Measurements from ENCODE around the gene ITIH5.

The ITIH5 gene

GRCh38 chr10:7520507-7521485 lies 146.0 kb downstream of the ITIH5 start:
- Histone ChIP-seq H4K20me1 (ENCODE audit: insufficient read depth) (no peaks in the 10 kb centered on the region), H3K27ac (no peak overlapping the region), H3K4me3 (IDR thresholded peaks at IDR 0.05; ENCODE audit: insufficient read depth, low read depth, low read length) (no peak overlapping the region), H2AFZ (ENCODE audit: low read depth) (no peak overlapping the region), H3K4me1 (ENCODE audit: low read depth, poor library complexity, severe bottlenecking) (peaks cover 11% of the 10 kb centered on the region), H3K9ac (no peak overlapping the region), H3K79me2 (ENCODE audit: insufficient read depth, low read depth) (no peaks in the 10 kb centered on the region), H3K27me3 (ENCODE audit: insufficient read depth, low read depth) (no peaks in the 10 kb centered on the region), H3K36me3 (ENCODE audit: insufficient read depth) (no peaks in the 10 kb centered on the region), H3K4me2 (no peak overlapping the region)
- TF ChIP-seq CTCF (conservative IDR thresholded peaks at IDR 0.05; ENCODE audit: low read depth, low read length) = no peak

GRCh38 chr10:7519351-7519750 lies 147.4 kb downstream of the ITIH5 start:
- Histone ChIP-seq H3K4me1 (ENCODE audit: low read depth, poor library complexity, severe bottlenecking) (peaks cover under 1% of the 10 kb centered on the region), H3K9ac (no peak overlapping the region), H3K27ac (no peak overlapping the region), H3K79me2 (ENCODE audit: insufficient read depth, low read depth) (no peaks in the 10 kb centered on the region), H4K20me1 (ENCODE audit: insufficient read depth) (no peaks in the 10 kb centered on the region), H3K36me3 (ENCODE audit: insufficient read depth) (no peaks in the 10 kb centered on the region), H3K27me3 (ENCODE audit: insufficient read depth, low read depth) (no peaks in the 10 kb centered on the region), H3K4me2 (no peak overlapping the region), H3K4me3 (IDR thresholded peaks at IDR 0.05; ENCODE audit: insufficient read depth, low read depth, low read length) (no peak overlapping the region), H2AFZ (ENCODE audit: low read depth) (no peak overlapping the region)
- TF ChIP-seq CTCF (conservative IDR thresholded peaks at IDR 0.05; ENCODE audit: low read depth, low read length) = no peak

- no peak overlapping the region for H3K4me2 ChIP-seq
Measured at GRCh38 chr10:7518693-7519092, 148.1 kb downstream of the ITIH5 start.

GRCh38 chr10:7515439-7515838 lies 151.3 kb downstream of the ITIH5 start:
- no peak overlapping the region for H3K9ac ChIP-seq
- no peak overlapping the region for H3K4me2 ChIP-seq
- no peaks in the 10 kb centered on the region for H4K20me1 ChIP-seq (ENCODE audit: insufficient read depth)
- H3K79me2 ChIP-seq (ENCODE audit: insufficient read depth, low read depth) = no peaks in the 10 kb centered on the region
- H2AFZ ChIP-seq (ENCODE audit: low read depth) = no peak overlapping the region
- H3K27ac ChIP-seq = no peak overlapping the region
- no peaks in the 10 kb centered on the region for H3K27me3 ChIP-seq (ENCODE audit: insufficient read depth, low read depth)
- no peak for TF ChIP-seq CTCF (conservative IDR thresholded peaks at IDR 0.05; ENCODE audit: low read depth, low read length)
- no peaks in the 10 kb centered on the region for H3K36me3 ChIP-seq (ENCODE audit: insufficient read depth)
- peaks cover 5% of the 10 kb centered on the region for H3K4me1 ChIP-seq (ENCODE audit: low read depth, poor library complexity, severe bottlenecking)
- H3K4me3 ChIP-seq (IDR thresholded peaks at IDR 0.05; ENCODE audit: insufficient read depth, low read depth, low read length) = no peak overlapping the region

More at GRCh38 chr10:7518693-7519092, 148.1 kb downstream of the ITIH5 start:
- Histone ChIP-seq H3K4me1 (ENCODE audit: low read depth, poor library complexity, severe bottlenecking) (no peaks in the 10 kb centered on the region), H3K4me3 (IDR thresholded peaks at IDR 0.05; ENCODE audit: insufficient read depth, low read depth, low read length) (no peak overlapping the region), H2AFZ (ENCODE audit: low read depth) (no peak overlapping the region), H3K27ac (no peak overlapping the region), H3K9ac (no peak overlapping the region), H4K20me1 (ENCODE audit: insufficient read depth) (no peaks in the 10 kb centered on the region), H3K36me3 (ENCODE audit: insufficient read depth) (no peaks in the 10 kb centered on the region), H3K79me2 (ENCODE audit: insufficient read depth, low read depth) (no peaks in the 10 kb centered on the region), H3K27me3 (ENCODE audit: insufficient read depth, low read depth) (no peaks in the 10 kb centered on the region)
- no peak for TF ChIP-seq CTCF (conservative IDR thresholded peaks at IDR 0.05; ENCODE audit: low read depth, low read length)

Data from KMS-11 (cell line).